HL-60 (cell line): ENCODE data around the gene DPEP3.

Source experiments
- DNase-seq, 2 experiments: peaks; one replicate each; pipeline ENCODE4 v3.0.0-alpha.2; 2010 to 2020; ENCODE audit warnings: low read depth in 1 of 2, low spot score in 1 of 2
- H3K27ac ChIP-seq: fragments of 250-450 bp; sonication (Bioruptor Pico); replicated peaks from 2 replicates; pipeline ENCODE4 v1.5.1; 2020; ENCODE audit warnings: mild to moderate bottlenecking, moderate library complexity
- H3K27me3 ChIP-seq: fragments of 250-450 bp; sonication (Bioruptor Pico); 2 replicates; pipeline ENCODE4 v1.5.1; 2021; ENCODE audit warnings: mild to moderate bottlenecking, moderate library complexity; ENCODE audit not compliant: insufficient read depth, poor library complexity, severe bottlenecking
- H3K4me3 ChIP-seq: replicated peaks from 2 replicates; pipeline ENCODE4 v1.5.1; 2011; ENCODE audit warnings: mild to moderate bottlenecking, control low read depth, low read length; ENCODE audit not compliant: insufficient read depth
- CTCF ChIP-seq: IDR thresholded peaks from one replicate; pipeline ENCODE4 v1.5.1; 2011; ENCODE audit warnings: low read length, control low read depth, inconsistent platforms; ENCODE audit not compliant: insufficient read depth
- GABPA ChIP-seq: IDR thresholded peaks from 2 replicates; pipeline ENCODE4 v1.6.1; 2012; ENCODE audit warnings: low read depth
- POLR2AphosphoS5 ChIP-seq: IDR thresholded peaks from 2 replicates; pipeline ENCODE4 v1.6.1; 2012; ENCODE audit warnings: low read depth
- REST ChIP-seq: IDR thresholded peaks from 2 replicates; pipeline ENCODE4 v1.6.1; 2012; ENCODE audit warnings: low read depth; ENCODE audit not compliant: insufficient replicate concordance
- SPI1 ChIP-seq: IDR thresholded peaks from 2 replicates; pipeline ENCODE4 v1.6.1; 2012; ENCODE audit warnings: low read depth, mild to moderate bottlenecking, borderline replicate concordance

DPEP3 gene

GRCh38 chr16:67982011-67982696 lies 1.9 kb upstream of the DPEP3 start:
- Histone ChIP-seq H3K27ac (no peak overlapping the region), H3K4me3 (no peak overlapping the region), H3K27me3 (no peaks in the 10 kb centered on the region)
- TF ChIP-seq GABPA = no peak
- TF ChIP-seq CTCF = no peak
- TF ChIP-seq REST = no peak
- TF ChIP-seq SPI1 = no peak
- no peak for TF ChIP-seq POLR2AphosphoS5
- no peak for DNase-seq

- no peak for DNase-seq
- Histone ChIP-seq H3K27me3 (no peaks in the 10 kb centered on the region), H3K4me3 (no peak overlapping the region), H3K27ac (no peak overlapping the region)
- TF ChIP-seq REST (no peak), GABPA (no peak), POLR2AphosphoS5 (no peak), CTCF (no peak), SPI1 (no peak)
Observed at GRCh38 chr16:67977469-67978227, 2.7 kb downstream of the DPEP3 start.

GRCh38 chr16:67977005-67977404 lies 3.3 kb downstream of the DPEP3 start:
- Histone ChIP-seq H3K4me3 (no peak overlapping the region), H3K27ac (no peak overlapping the region), H3K27me3 (no peaks in the 10 kb centered on the region)
- TF ChIP-seq CTCF = no peak
- TF ChIP-seq GABPA = no peak
- no peak for TF ChIP-seq POLR2AphosphoS5
- TF ChIP-seq REST = no peak
- TF ChIP-seq SPI1 = no peak
- DNase-seq = no peak
